Measurements from ENCODE around the gene NPDC1.

DNA sequence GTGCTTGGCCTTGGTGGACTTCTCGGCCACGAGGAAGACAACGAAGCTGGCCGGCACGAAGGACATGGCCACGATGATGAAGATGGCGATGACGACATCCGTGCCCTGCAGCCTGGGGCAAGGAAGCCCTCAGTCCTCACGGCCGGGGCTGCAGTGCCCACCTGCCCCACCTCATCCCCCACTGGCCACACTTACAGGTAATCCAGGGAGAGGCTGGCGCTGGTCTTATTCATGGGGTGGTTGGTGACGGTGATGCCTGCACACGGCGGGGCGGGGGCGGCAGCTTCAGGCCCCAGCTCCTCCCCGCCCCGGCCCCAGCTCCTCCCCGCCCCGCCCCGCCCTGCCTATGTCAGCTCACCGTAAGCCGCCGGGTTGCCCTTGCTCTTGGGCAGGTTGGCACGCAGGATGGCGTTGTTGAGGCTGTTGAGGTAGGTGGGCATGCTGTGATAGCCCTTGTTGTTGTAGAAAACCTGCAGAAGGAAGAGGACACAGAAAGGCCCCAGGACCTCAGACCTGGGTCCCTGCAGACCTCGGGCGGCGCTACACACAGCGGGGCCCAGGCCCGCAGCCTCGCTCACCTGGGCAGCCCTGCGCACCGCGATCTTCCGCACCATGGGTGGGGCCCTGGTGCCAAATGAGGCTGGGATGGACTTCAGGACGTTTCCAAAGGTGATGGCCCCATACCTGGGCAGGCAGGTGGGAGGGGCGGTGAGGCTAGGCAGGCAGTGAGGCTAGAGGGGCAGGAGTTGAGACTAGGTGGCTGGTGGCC lies 33.9 kb downstream of the NPDC1 start:
- TF ChIP-seq, protein P1, sequence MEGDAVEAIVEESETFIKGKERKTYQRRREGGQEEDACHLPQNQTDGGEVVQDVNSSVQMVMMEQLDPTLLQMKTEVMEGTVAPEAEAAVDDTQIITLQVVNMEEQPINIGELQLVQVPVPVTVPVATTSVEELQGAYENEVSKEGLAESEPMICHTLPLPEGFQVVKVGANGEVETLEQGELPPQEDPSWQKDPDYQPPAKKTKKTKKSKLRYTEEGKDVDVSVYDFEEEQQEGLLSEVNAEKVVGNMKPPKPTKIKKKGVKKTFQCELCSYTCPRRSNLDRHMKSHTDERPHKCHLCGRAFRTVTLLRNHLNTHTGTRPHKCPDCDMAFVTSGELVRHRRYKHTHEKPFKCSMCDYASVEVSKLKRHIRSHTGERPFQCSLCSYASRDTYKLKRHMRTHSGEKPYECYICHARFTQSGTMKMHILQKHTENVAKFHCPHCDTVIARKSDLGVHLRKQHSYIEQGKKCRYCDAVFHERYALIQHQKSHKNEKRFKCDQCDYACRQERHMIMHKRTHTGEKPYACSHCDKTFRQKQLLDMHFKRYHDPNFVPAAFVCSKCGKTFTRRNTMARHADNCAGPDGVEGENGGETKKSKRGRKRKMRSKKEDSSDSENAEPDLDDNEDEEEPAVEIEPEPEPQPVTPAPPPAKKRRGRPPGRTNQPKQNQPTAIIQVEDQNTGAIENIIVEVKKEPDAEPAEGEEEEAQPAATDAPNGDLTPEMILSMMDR (IDR thresholded peaks at IDR 0.05; ENCODE audit: low read depth, low read length) = no peak
- no peak for TF ChIP-seq EZH2phosphoT487 (IDR thresholded peaks at IDR 0.05; ENCODE audit: low read depth)
